HL-60/S4 treated with phorbol 12-myristate 13-acetate at 8.2 ng/mL for 4 days and 3 days (cell line): Measurements from ENCODE around the gene STARD3.

Source experiments
- in situ Hi-C: fragments of 300-500 bp; cut with MboI; formaldehyde crosslinking; loops from 2 replicates; pipeline ENCODE4 v1.15.0; 2022; ENCODE audit warnings: low sequenced_read_pairs

Gene STARD3

DNA sequence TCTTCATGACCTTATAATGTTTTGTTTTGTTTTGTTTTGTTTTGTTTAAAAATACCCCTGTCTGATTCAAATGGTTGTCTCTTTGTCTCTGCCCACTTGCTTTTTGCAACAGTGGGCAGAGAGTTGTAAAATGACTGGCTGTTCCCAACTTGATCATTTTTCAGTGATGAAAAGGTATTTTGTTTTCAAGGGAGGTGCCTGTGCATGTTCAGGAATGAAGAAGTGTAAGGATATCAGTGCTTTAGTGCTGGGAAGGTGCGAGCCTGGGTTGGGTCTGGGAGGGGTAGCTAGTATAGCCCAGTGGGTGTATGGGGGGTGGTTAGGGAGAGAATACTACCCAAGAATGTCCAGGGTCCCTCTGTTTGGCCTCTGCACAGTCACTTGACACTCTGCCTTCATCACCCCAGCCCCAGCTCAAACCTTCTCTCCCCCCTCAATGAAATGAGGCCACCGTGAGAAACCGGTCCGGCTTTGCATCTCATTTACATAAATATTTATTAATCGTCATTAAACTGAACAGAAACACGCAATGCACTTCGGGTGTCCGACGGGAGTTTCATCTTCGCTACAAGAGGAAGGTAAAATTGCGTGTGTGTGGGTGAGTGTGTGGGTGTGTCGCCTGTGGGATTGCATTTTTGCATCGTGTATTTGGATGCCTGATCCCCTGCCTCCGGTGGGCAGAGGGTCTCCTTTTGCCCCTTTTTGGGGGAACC lies 33.5 kb upstream of the STARD3 start:
- in situ Hi-C loops = no loop called here

DNA sequence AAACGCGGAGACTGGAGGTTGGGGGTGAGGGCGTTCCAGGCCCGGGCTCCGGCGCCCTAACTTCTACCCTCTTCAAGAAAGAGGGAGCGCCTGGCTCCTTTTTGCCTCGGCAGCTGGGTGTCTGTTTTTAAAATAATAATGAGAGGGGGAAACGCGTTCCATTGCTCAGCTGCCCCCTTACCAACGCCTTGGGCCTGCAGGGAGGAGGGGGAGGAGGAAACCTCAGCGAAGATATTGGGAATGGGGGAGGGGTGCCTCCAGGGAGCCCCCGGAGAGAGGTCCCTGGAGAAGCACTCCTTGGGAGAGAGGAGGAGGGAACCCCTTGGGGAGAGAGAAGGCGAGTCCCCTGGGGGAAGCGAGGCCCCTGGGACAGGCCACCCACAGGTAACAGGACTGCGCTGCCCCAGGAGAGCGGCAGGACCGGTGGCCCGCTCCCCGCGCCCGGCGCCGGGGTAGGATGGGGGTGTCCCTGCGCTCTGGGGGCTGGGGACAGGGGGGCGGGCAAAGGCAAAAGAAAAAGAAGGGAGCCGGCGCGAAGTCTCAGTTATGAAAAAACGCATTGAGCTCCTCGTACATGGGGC lies 31.9 kb upstream of the STARD3 start:
- in situ Hi-C loops = no loop called here

DNA sequence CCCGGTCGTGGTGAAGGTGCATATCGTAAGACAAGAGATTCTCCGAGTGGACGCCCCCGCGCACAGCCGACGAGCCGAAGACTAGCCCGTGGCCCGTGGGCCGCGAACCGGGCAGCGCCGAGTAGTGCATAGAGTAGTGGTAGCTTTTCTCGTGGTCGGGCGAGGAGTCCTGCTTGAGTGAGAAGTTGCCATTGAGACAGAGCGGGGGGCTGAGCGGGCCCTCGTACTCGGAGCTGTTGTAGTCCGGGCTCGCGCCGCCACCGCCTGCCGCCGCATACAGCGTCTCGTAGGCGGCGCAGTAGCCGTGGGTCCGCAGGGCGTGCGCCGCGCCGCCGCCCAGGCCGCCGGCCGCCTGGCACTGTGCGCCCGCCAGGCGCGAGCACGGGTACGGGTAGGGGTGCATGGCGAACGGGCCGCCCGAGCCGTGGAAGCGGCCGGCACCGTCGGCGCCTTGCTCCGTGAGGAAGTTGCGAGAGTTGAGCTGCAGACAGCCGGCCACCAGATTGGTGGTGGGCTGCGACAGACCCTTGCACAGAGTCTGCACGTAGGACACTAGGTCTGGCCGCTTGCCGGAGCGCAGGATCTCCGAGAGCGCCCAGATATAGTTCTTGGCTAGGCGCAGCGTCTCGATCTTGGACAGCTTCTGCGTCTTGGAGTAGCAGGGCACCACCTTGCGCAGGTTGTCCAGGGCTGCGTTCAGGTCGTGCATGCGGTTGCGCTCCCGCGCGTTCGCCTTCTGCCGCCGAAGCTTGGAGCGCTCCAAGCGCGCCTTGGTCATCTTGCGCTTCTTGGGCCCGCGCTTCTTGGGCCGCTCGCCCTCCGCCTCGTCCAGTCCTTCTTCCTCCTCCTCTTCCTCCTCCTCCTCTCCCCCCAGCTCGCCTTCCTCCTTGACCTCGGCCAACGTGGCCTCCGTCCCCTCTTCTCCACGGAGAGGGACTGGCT lies 31.2 kb upstream of the STARD3 start:
- in situ Hi-C loops = no loop called here

DNA sequence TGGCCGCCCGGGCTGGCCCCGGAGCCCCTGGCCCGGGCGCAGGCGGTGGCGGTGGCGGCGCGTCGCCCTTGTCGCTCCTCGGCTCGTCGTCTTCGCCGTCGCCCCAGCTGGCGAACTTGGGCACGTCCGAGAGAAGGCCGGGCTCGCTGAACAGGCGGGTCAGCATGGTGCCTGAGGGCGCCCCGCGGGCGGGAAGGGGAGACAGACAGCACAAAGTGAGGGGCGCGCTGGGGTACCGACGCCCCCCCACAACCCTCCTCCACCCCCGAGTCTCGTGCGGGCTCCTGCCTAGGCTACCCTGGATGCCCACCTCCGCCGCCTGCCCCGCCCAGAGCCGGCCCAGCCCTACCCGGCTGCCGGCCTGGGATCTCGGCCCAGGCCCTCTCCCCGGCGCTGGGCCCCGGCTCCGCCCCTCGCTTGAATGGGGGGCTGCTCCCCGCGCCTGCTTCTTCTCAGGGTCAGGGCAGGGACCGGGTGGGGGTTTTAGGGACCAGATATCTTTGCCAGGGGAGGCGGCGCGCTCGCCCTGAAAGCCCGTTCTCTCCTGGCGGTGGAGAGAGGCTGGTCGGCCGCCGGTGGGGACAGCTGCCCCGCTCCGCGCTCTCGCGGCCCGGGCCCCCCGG lies 30.4 kb upstream of the STARD3 start:
- in situ Hi-C loops = no loop called here

DNA sequence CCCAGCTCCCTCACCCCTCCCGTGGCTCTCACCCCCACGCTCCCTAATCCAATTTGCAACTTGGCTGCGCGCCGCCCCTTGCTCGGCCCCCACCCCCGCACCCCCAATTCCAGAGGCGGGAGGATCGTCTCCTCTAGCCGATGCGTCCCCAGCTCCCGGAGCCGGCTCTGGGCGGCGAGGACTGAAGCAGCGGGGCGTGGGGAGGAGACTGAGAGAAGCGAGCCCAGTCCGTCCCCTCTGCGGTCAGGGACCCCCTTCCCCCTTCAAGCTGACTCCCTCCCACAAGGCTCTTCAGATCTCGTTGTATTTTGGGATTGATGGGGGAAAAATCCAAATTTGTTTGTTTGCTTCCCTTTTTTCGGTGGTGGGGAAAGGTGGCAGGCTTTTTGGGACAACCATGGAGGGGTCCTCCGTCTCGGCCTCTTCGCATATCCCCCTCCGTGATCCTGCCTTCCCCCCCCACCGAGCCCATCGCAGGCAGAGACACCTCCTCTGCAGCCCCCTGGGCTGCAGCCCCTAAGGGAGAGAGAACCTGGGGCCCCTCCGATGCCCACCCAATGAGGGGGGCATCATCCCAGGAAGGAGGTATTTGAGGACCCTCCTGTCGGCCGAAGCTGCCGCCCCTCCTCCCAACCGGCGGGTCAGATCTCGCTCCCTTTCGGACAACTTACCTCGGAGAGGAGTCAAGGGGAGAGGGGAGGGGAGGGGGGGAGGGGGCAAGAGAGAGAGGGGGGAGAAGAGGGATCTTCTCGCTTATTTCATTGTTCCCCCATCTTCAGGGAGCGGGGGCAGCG lies 29.7 kb upstream of the STARD3 start:
- in situ Hi-C loops = no loop called here

DNA sequence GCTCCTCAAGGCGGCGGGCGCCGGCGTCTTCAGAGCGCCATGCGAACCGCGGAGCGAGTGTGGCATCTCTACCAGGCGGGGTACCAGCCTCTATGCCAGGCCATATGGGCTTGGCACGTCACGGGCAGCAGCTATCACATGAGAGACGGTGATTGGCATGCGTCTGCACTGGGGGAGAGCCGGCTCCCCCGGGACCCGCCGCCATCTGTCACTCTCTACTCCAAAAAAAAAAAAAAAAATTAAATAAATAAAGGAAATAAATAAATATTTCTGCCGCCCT lies 29.2 kb upstream of the STARD3 start, which contains the start of gene NEUROD2:
Gene NEUROD2 (minus strand): TSS at position 70 of the 280 bp plus-strand sequence. CDS start 1,321 bp downstream, outside the sequence.
- in situ Hi-C loops = no loop called here

DNA sequence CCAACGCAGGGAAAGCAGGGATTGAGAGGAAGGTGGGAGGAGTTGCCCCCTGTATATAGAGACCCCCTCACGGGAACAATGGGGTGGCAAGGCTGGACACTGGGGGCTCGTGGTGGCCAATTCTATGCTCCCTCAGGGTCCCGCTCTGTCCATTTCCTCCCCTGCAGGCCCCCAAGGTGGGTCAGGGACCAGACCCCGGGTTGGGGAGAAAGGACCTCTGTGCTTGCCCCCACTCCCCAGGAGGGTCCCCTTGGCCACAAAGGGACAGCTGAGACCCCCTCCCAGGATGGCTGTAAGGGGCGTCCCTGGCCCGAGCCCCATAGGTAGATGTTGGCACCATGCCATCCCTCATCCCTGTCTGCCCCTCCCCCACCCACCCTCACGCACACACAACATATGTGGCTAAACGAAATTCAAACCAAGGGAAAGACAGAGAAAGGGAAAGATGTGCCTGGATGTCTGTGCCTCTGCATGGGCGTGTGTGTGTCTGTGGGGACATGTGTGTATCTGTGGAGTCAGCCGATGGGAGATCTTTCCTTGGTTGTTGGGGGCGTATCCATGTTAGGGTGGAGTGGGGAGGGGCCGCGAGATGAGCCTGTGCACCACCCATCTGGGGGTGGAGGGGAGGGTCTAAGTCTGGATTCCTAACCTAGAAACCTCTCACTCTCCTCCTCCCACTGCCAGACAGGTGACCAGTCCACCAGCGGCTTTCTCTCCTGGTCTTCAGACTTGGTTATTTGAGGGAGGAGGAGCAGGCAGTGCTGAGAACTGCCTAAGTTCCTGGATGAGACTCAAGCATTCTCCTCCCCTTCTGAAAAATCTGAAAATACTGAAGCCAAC lies 28.6 kb upstream of the STARD3 start:
- in situ Hi-C loops = no loop called here

DNA sequence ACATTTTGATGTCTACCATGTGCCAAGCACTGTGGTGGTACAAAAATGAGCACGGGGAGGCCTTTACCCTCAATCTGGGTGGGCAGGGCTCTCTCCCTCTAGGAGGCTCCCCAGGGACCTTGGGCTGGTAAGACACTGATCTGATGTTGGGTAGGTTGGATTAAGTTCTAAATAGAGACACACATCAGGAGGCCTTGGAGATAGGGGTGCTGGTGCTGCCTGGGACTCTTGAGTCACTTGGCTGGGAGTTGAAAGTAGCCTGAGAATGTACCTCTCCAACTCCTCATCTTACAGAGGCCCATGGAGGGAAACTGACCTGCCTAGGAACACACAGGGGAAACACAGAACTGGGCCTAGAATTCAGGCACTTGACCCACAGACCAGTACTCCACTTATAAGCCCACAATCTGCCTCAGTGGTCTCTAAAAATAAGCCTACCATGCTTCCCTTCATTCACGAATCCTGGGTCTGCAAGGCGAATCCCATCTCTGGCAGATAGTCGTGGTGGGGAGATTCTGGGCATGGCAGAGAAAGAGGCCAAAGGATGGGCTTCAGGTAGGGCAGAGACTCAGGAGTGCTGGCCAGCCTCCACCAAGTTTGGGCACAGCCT lies 27.4 kb upstream of the STARD3 start:
- in situ Hi-C loops = no loop called here

DNA sequence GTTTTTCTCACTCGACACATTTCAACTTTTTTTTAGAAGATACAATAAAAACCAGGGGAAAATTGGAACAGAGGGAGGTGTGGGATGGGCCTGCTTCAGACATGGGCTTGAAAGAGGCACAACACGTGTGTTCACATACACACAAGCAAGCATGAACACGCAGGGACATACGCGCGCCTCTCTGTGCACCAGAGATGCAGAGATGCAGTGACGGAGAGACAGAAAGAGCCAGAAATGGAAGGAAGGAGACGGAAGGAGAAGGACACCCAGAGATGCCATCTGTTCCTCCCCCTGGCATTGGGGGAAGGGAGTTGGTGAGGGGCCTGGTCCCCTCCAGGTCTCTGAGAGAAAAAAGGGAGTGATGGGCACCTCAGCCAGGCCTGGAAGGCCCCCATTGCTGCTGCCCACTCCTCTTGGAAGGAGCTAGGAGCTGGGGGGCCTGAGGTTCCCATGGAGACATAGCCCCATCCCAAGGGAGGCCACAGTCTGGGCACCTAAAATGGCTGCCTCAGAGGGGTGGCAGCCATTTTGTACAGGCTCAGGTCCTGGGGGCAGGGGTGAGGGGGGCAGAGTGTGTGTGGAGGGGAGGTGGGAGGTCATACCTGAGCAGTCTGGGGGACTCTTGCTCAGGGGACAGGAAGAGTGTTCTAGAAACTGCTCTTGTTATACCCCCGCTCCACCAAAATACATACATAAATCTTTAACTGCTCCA lies 25.4 kb upstream of the STARD3 start:
- in situ Hi-C loops = no loop called here

DNA sequence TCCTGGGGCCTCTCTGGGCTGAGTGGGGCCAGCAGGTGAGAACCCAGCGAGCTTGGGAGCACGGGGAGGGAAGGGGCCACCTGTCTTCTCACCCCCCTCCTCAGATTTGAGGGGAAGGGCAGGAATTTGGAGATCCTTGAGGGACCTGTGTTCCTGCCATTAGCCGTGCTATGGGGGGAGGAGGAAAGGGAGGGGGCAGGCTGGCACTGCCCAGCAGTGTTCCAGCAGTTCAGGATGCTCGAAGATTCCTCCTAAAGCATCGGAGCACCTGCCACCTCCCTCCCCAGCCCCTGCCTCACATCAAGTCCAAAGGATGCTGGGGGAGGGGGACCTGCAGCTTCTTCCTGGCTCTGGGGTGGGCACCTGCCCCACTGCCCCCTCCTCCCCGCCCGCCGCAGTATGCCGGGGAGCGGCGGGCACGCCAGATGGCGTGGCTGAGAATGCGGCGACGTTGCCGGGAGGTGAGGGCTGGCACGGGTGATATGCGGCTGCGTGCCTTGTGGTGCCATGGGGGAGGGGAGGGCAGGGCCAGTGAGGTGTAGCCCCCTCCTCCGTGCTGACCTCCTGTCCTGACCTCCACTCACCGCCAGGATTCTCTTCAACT lies 24.6 kb upstream of the STARD3 start:
- in situ Hi-C loops = no loop called here

DNA sequence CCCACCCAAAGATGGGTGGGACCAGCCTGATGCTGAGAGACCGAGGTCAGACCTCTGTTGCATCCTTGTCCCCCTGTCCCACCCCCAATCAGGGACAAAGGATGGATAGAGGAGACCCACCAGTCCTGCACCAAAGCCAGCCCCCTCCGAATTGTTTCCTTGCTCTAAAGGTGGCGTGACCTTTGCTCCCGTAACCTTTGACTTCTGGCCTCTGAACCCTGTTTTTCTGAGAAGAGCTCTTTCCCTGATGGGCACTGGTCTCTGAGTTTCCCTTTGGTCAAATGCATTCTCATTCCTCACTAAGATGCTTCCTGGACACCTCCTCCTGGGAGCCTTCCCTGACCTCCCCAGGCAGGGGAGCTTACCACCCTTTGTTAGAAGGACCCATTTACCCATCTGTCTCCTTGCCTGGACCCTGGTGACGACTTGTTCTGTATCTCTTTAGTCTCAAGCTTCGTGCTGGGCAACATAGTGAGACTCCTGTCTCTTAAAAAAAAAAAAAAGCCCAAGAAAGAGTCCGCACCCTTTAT lies 23.9 kb upstream of the STARD3 start:
- in situ Hi-C loops = no loop called here

DNA sequence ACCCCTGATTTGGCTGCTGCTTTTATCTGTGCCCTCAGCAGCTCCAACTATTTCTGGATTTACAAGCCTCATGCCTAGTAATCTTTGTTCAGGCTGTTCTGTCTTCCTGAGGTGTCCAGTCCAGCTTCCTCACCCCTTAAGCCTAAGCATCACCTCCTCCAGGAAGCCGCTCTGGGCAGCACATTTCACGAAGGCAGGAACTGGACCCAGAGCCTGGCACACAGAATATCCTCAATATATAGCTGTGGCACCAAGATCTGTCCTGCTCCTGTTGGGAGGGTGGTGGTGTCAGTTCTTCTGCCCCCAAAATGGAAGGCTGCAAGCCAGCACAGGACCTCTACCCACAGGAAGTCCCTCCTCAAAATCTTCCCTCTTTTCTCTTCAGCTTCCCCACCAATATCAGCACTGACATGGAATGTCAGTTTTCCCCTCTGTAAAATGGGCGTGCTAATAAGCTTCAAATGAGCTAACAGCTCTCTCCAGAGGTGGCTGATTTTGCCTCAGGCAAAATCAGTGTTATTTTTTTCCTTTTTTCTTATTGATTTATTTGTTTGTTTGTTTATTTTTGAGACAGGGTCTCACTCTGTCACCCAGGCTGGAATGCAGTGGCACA lies 22.3 kb upstream of the STARD3 start:
- in situ Hi-C loops = no loop called here

DNA sequence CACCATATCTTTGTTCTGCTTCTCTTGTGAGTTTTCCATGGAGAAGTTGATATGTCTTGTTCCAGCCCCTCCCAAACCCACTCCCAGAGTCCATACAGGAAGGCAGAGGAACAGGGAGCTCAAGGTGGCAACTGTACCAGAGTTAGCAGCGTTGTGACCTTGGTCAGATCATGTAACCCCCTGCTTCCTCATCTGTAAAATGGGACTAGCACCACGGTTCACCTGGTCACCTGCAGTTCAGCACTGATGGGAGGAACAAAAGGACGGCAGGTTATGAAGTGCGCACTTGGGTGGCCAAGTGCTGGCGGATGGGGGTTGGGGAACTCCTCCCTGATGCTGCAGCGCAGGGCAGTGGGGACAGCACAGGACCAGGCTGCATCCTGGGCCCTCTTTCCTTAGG lies 21.5 kb upstream of the STARD3 start:
- in situ Hi-C loops = no loop called here

DNA sequence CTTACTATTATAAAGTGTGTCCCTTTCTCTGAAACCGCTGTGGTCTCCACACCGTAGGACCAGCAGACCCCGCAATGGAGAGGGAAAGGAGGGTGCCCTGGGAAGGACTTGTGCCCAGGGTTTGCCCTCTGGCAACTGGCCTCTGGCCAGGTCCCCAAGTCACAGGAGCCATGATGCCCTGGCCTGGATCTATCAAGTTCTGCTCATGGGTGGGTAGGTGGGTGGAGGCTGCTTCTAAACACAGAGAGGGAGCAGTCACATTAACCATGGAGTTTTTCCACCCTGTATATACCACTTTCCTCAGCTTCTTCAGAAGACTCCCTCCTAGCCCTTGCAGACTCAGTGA lies 19.9 kb upstream of the STARD3 start:
- in situ Hi-C loops = no loop called here

DNA sequence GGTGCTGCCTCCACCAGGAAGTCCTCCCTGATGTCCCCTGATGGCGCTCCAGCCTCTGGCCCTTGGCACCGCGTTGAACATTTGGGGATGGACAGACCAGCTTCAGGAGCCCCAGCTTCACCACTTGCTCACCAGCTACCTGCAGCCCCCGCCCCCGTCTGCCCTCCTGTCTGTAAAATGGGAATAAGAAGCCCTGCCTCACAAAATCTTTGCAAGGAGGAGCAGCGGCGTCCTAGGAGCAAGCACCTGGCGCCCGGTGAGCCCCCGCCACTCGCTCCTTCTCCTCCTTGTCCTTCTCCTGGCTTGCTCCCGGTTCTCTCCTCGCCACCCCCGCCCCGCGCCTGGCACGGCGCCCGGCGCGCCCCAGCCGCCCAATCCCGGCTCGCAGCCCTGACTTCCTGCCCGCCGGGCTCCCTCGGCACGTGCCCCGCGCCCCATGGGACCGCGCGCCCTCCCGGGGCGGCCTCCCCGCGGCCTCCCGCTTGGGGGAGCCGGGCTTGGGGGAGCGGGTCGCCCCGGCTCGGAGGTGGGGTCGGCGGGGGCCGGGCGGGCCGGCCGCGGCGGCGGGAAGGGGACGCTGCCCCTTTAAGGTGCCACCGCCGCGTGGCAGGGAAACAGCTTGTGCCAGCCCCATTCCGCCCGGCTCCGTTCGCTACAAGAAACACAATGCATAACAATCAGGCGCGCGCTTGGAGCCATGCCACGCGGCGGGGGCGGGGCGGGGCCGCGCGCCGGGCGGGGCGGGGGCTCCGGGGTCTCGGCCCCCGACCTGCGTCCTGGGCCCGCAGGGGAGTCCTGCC lies 19.3 kb upstream of the STARD3 start:
- in situ Hi-C loops = no loop called here

DNA sequence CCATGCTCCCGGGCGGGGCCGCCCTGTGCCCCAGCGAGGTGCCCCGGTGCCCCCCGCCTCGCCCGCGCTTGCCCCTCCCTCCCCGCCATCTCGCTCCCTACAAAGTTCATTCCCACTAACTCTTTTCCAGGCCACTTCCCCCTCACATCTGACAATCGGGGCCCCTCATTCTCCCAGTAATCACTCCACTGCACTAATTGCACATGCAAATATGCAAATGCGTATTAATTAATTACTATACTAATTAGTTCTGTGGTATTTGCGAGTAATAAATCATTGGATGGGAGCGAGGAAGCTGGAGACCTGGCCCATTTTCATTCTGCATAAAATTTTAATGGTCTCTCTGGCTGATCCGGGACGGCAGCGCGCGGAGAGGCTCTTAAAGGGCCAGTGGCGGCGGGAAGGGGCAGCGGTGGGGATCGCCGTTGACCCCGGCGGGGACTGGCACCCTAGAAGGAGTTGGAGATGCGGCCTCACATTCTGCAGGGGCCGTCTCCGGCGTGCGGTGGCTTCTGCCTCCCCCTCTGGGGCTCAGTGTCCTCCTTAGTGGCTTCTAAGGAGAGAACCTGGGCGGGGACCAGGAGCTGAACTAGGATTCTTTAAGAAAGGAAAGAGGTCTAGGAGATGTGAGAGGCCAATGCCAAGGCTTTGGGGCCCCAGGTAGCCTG lies 18.6 kb upstream of the STARD3 start:
- in situ Hi-C loops = no loop called here
